A673 (cell line): Measurements from ENCODE around the gene KLHDC8B. TPM values are rescaled to one million over a fixed set of nuclear protein-coding genes. Genes with fewer than 3 reads are reported as not detected.
A peak's percentile ranks its signal among the peaks of the same experiment; 100 is the strongest.

Source experiments
- BruUV-seq: library from RNA; stranded (reverse); fragments of 400-500 nt; replicated peaks from 2 replicates; lab custom pipeline; 2021; lab: Mats Ljungman, UMichigan
- CTCF ChIA-PET: fragments of 300-600 bp; sonication (Branson Sonifier 250); formaldehyde crosslinking; loops from one replicate; lab custom pipeline; 2022; ENCODE audit warnings: antibody characterized with exemption; lab: Charles Lee
- POLR2A ChIA-PET: fragments of 300-600 bp; sonication (Branson Sonifier 250); formaldehyde crosslinking; loops from one replicate; lab custom pipeline; 2022; ENCODE audit warnings: antibody characterized with exemption; ENCODE audit not compliant: low non-redundant PET; lab: Charles Lee
- DNase-seq: peaks from one replicate; pipeline ENCODE4 v3.0.0-alpha.2; 2015; ENCODE audit warnings: low spot score
- H3K27ac ChIP-seq: fragments of 200-600 bp; sonication (generic); 2 replicates; pipeline ENCODE4 v1.5.1; 2016; ENCODE audit warnings: mixed run types, low read depth, mild to moderate bottlenecking, mixed read lengths, antibody characterized with exemption, low read length; ENCODE audit not compliant: poor library complexity, severe bottlenecking
- H3K27me3 ChIP-seq: fragments of 200-600 bp; sonication (generic); replicated peaks from 2 replicates; pipeline ENCODE4 v1.6.1; 2017; ENCODE audit warnings: mixed run types, low read depth, mild to moderate bottlenecking, mixed read lengths, antibody characterized with exemption, low read length; ENCODE audit not compliant: insufficient read depth, poor library complexity
- H3K36me3 ChIP-seq: fragments of 200-600 bp; sonication (generic); 2 replicates; pipeline ENCODE4 v1.6.1; 2016; ENCODE audit warnings: mixed run types, mild to moderate bottlenecking, mixed read lengths, antibody characterized with exemption, low read length; ENCODE audit not compliant: insufficient read depth, poor library complexity, severe bottlenecking
- H3K4me1 ChIP-seq: fragments of 200-600 bp; sonication (generic); 2 replicates; pipeline ENCODE4 v1.6.1; 2017; ENCODE audit warnings: mixed run types, mild to moderate bottlenecking, mixed read lengths, antibody characterized with exemption, low read length; ENCODE audit not compliant: insufficient read depth, poor library complexity, severe bottlenecking
- H3K4me3 ChIP-seq: fragments of 200-600 bp; sonication (generic); 2 replicates; pipeline ENCODE4 v1.5.1; 2016; ENCODE audit warnings: low read depth, mixed run types, mild to moderate bottlenecking, mixed read lengths, low read length; ENCODE audit not compliant: poor library complexity, severe bottlenecking
- H3K9me3 ChIP-seq: fragments of 200-600 bp; sonication (generic); 2 replicates; pipeline ENCODE4 v1.6.1; 2016; ENCODE audit warnings: mixed run types, low read depth, mild to moderate bottlenecking, mixed read lengths, antibody characterized with exemption, low read length; ENCODE audit not compliant: poor library complexity, severe bottlenecking
- EZH2 ChIP-seq: fragments of 200-600 bp; sonication (generic); IDR thresholded peaks from 2 replicates; pipeline ENCODE4 v1.6.1; 2017; ENCODE audit warnings: borderline replicate concordance, low read depth, mild to moderate bottlenecking, mixed read lengths, antibody characterized with exemption, low read length; ENCODE audit not compliant: poor library complexity, severe bottlenecking
- intact Hi-C: fragments of 100-400 bp; cut with micrococcal nuclease; formaldehyde crosslinking; loops from one replicate; pipeline ENCODE4 v1.10.0; 2022; ENCODE audit not compliant: unreplicated experiment
- total RNA-seq: library from RNA; stranded (reverse); gene quantifications from 2 replicates; pipeline ENCODE4 v1.2.3, GENCODE V29; 2021
- TF ChIP-seq, protein P1 (sequence below): fragments of 300-800, 200-600 bp; sonication (generic); conservative IDR thresholded peaks from 2 replicates; pipeline ENCODE4 v1.5.1; 2017; ENCODE audit warnings: low read depth, mild to moderate bottlenecking, antibody characterized with exemption, low read length, moderate library complexity, mixed read lengths

KLHDC8B gene
- total RNA-seq, 1 experiment from 2014 or later: 5.1 TPM

DNA sequence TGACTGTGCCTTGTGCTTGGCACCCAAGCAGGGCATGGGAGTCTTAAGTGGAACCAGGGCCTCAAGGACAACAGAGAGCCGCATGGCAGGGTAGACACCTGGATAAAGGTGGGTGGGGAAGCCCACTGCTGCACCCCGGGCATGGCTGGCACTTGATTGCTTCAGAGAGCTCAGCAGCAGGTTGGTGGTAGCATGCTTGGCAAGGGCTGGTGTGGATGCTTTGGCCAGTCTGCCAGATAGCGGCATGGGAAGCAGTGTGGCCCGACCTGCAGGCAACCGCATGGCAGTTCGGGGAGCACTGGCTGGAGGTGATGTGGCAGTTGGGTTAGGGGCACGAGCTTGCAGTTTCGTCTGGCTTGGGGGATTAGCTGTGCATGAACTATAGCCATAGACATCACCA, 7.8 kb upstream of the KLHDC8B start:
- ChIA-PET POLR2A (no interaction called here), CTCF (no interaction called here)
- Histone ChIP-seq H3K27me3 (no peaks in the 10 kb centered on the region), H3K4me1 (no peaks in the 10 kb centered on the region), H3K4me3 (no peak overlapping the region), H3K9me3 (no peaks in the 10 kb centered on the region), H3K36me3 (no peaks in the 10 kb centered on the region), H3K27ac (no peak overlapping the region)
- no peak for TF ChIP-seq EZH2
- TF ChIP-seq, protein P1, sequence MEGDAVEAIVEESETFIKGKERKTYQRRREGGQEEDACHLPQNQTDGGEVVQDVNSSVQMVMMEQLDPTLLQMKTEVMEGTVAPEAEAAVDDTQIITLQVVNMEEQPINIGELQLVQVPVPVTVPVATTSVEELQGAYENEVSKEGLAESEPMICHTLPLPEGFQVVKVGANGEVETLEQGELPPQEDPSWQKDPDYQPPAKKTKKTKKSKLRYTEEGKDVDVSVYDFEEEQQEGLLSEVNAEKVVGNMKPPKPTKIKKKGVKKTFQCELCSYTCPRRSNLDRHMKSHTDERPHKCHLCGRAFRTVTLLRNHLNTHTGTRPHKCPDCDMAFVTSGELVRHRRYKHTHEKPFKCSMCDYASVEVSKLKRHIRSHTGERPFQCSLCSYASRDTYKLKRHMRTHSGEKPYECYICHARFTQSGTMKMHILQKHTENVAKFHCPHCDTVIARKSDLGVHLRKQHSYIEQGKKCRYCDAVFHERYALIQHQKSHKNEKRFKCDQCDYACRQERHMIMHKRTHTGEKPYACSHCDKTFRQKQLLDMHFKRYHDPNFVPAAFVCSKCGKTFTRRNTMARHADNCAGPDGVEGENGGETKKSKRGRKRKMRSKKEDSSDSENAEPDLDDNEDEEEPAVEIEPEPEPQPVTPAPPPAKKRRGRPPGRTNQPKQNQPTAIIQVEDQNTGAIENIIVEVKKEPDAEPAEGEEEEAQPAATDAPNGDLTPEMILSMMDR: no peak
- intact Hi-C loops: no loop called here
- DNase-seq: no peak
- BruUV-seq: no TSS peak

DNA sequence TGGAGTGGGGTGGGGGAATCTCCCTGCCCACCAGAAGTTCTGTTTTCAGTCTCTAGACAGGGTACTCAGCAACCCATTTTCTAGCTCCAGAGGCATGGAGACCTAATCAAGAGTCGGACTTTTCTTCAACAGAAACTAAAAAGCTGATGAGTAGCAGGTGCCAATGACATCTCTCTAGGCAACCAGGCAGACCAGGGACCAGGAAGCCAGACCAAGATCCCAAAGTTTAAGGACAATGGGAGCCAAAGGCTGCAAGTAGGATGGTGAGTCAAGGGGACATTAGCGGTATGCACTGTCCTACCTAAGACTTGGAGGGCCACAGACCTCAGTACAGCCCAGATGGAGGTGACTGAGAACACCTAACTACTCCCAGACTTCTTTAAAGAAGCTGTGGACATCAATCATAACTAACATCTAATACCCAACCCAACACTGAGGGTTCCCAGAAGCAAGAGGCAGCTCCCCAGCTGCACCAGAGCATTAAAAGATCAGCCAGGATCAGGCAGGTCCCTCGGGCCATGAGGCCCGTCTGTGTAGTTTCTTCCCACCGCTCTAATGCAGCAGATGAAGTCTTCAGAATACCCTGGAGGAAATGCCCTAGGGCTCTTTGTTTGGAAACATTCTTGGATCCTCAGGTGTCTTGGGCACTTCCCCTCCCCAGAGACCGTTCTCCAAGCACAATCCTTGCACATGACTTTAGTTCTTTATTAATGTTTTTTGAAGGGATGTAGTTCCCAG, 6.2 kb upstream of the KLHDC8B start:
- TF ChIP-seq, protein P1: no peak
- TF ChIP-seq EZH2: no peak
- Histone ChIP-seq H3K9me3 (no peaks in the 10 kb centered on the region), H3K27me3 (no peaks in the 10 kb centered on the region), H3K27ac (peak overlapping the region; percentile 78), H3K4me3 (peak overlapping the region; percentile 69), H3K4me1 (no peaks in the 10 kb centered on the region), H3K36me3 (no peaks in the 10 kb centered on the region)
- POLR2A ChIA-PET: interaction anchor here (0.5 kb wide), 1 partner anchor 126 kb away, joined by 3 read pairs; no protein-coding TSS in a partner anchor
- intact Hi-C loops: no loop called here
- no peak for DNase-seq
- TSS peak; percentile 59 for BruUV-seq
- CTCF ChIA-PET: no interaction called here

DNA sequence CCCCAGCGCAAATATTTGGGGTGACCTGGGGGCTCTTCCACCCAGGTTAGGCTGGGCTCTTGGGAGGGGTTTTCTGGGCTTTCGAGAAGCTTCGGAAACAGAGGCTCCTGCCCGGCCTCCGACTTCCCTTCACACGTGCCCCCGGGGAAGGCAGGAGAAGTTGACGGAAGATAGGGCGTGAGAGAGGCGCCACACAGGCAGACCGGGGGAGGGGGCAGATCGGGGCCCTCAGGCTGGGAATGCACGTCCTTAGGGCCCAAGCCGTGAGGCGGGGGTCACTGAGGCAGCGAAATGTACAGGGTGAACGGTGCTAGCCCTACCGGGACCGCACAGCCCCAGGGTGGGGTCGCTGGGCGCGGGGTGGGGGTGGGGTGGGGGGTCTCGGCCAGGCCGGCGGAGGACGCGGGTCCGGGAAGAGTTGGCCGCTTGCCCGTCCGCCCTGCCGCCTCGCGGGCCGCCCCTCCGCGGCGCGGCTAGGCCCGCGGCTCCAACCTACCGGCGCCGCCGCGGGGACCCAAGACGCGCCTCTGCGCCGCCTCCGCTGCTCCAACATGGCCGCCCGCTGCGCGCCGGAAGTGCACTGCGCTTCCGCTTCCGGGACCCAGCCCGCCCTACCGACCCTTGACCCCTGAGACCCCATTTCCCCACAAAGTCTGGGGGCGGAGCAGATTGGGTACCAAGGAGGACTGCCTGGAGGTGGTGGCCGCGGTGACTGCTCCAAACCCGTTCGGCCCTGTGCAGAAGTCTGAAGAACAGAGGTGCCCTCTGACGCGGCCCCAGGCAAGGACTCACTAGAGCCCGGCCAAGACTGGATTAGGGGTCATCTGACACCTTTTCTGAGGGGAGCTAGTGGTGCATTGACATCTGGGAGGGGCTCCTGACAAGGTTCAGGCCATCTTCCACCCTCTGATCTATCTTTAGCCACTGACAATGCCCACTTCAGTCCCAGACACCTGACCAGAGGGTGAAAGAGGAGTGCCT, 5.3 kb upstream of the KLHDC8B start, which contains the start of gene CCDC71:
CCDC71 (minus strand) TSS at position 561 of the 981 bp plus-strand sequence. CDS start 2,123 bp downstream, outside the sequence.
- no peaks in the 10 kb centered on the region for H3K4me1 ChIP-seq
- no TSS peak for BruUV-seq
- H3K4me3 ChIP-seq: peak within 1 kb of the TSS; percentile 69
- peak within 1 kb of the TSS; percentile 78 for H3K27ac ChIP-seq
- H3K9me3 ChIP-seq: no peaks in the 10 kb centered on the region
- H3K36me3 ChIP-seq: no peaks in the 10 kb centered on the region
- TF ChIP-seq, protein P1: no peak
- no peak for TF ChIP-seq EZH2
- H3K27me3 ChIP-seq: no peaks in the 10 kb centered on the region
- peak; percentile 72 for DNase-seq
- intact Hi-C loops: no loop called here
- POLR2A ChIA-PET: interaction anchor here (0.5 kb wide), 1 partner anchor 126 kb away, joined by 3 read pairs; no protein-coding TSS in a partner anchor
- CTCF ChIA-PET: no interaction called here
